ENCODE measurements around the gene PLVAP.

The PLVAP gene, protein sequence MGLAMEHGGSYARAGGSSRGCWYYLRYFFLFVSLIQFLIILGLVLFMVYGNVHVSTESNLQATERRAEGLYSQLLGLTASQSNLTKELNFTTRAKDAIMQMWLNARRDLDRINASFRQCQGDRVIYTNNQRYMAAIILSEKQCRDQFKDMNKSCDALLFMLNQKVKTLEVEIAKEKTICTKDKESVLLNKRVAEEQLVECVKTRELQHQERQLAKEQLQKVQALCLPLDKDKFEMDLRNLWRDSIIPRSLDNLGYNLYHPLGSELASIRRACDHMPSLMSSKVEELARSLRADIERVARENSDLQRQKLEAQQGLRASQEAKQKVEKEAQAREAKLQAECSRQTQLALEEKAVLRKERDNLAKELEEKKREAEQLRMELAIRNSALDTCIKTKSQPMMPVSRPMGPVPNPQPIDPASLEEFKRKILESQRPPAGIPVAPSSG

DNA sequence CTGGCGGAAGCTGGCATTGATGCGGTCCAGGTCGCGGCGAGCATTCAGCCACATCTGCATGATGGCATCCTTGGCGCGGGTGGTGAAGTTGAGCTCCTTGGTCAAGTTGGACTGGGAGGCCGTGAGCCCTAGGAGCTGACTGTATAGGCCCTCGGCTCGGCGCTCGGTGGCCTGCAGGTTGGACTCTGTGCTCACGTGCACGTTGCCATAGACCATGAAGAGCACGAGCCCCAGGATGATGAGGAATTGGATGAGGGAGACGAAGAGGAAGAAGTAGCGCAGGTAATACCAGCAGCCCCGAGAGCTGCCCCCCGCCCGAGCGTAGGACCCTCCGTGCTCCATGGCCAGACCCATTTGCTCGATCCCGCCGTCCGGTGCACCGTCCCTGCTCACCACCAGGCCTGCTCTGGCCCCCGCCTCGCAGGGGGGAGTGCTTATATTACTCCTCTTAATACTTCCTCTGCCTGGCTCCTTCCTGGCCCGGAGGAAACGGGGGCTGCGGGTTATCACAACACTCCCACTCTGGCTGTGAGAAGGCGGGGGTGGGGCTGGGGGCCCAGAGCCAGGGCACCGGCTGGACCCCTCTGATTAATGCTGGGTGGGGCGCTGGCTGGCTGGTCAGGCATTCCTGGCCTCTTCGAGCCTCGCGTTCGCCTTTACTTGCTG lies at the start of gene PLVAP:
Gene PLVAP (minus strand): TSS at position 408 of the 666 bp plus-strand sequence. CDS start 54 bp downstream, at position 354.
- no peak for DNase-seq (ENCODE audit: low read depth, low spot score)

DNA sequence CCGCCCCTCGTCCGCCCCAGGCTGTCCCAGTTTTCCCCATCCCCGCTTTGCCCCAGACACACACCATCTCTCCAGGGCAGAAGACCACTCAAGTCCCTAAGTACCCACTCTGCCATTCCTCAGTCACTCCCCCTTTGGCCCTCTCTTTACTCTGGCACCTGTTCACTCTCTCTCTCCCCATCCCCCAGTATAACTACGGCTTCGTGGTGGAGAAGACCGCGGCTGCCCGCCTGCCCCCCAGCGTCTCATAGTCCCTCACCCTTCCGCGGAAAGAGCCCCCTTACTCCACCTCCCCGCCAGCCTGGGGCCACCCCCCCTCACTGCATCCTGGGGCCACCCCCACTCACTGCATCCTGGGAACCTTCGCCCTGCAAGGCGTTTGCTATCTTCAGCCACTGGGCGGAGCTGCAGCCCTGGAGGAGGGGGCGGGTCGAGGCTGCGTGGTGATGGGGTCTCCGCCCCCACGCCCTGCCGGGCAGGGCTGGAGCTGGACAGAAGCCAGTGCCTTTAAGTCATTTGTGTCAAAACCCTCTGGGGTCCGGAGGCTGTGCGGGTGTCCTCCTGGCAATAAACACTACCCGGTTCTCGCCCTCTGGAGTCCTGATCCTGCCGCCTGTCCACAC lies 47.7 kb upstream of the PLVAP start:
- no peak for DNase-seq (ENCODE audit: low read depth, low spot score)

- DNase-seq (ENCODE audit: low read depth, low spot score) = no peak
Measured at GRCh38 chr19:17423429-17424208, 46.5 kb upstream of the PLVAP start.

GRCh38 chr19:17421942-17422341 lies 44.8 kb upstream of the PLVAP start:
- no peak for DNase-seq (ENCODE audit: low read depth, low spot score)

DNA sequence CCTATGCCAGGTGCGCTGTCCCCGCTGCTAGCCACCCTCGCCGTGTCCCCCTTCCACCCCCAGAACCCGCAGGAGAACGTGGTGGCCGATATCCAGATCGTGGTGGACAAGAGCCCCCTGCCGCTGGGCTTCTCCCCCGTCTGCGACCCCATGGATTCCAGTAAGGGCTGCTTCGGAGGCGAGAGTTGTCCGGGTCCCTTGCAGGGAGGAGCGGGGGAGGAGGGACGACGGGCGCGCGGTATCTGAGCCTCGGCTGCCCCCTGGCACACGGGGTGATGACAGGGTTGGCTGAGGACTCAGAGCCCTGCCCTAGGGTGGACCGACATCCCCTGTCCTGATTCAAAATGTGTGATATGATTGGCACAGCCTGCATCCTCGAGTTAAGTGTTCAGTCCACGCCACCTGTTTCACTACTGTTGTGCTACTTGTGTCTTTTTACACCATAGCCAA lies 43.4 kb upstream of the PLVAP start:
- DNase-seq (ENCODE audit: low read depth, low spot score) = no peak

- DNase-seq (ENCODE audit: low read depth, low spot score) = peak; percentile 91
Measured at GRCh38 chr19:17419621-17420474, 42.7 kb upstream of the PLVAP start, which contains the start of gene MVB12A. Gene MVB12A (plus strand): TSS chr19:17420047. CDS start chr19:17420136, 89 bp downstream.

GRCh38 chr19:17419154-17419620 lies 42.0 kb upstream of the PLVAP start:
- DNase-seq (ENCODE audit: low read depth, low spot score) = no peak

DNA sequence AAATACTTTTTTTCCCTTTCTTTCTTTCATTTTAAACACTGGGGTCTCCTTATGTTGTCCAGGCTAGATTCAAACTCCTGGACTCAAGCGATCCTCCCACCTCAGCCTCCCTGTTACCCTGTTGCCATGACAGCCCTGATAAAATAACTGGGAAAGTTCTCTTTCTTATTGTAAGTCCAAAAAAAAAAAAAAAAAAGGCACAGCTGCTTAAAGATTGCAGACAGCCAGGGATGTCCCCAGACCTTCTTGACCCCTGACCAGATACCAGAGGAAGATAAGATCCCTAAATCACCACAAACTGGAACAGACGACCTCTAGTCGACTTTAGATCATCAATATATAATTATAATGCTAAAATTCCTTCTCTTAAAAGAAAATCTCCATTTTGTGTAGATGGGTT lies 41.6 kb upstream of the PLVAP start:
- DNase-seq (ENCODE audit: low read depth, low spot score) = no peak

GRCh38 chr19:17415121-17415520 lies 38.0 kb upstream of the PLVAP start:
- DNase-seq (ENCODE audit: low read depth, low spot score) = no peak

- no peak for DNase-seq (ENCODE audit: low read depth, low spot score)
Measured at GRCh38 chr19:17414097-17414496, 37.0 kb upstream of the PLVAP start.

DNA sequence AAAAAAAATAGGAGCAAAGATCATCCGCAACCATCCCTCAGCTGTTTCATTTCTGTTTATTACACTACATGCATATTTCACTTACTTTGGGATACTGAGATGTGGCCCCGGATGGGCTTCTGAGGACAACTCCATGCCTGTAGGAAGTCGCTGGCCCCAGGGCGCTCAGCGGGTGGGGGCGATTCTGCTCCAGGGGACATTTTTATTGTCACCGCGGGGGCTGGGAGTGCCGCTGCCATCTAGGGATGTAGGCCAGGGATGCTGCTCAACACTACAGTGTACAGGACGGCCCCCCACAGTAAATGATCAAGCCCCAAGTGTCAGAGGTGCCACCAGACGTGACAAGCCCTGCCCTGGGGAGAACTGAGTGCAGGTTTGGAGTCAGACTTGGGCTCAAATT lies 34.7 kb upstream of the PLVAP start:
- no peak for DNase-seq (ENCODE audit: low read depth, low spot score)

GRCh38 chr19:17409990-17410389 lies 32.8 kb upstream of the PLVAP start:
- DNase-seq (ENCODE audit: low read depth, low spot score) = no peak

- no peak for DNase-seq (ENCODE audit: low read depth, low spot score)
Measured at GRCh38 chr19:17406887-17407196, 29.7 kb upstream of the PLVAP start.

DNA sequence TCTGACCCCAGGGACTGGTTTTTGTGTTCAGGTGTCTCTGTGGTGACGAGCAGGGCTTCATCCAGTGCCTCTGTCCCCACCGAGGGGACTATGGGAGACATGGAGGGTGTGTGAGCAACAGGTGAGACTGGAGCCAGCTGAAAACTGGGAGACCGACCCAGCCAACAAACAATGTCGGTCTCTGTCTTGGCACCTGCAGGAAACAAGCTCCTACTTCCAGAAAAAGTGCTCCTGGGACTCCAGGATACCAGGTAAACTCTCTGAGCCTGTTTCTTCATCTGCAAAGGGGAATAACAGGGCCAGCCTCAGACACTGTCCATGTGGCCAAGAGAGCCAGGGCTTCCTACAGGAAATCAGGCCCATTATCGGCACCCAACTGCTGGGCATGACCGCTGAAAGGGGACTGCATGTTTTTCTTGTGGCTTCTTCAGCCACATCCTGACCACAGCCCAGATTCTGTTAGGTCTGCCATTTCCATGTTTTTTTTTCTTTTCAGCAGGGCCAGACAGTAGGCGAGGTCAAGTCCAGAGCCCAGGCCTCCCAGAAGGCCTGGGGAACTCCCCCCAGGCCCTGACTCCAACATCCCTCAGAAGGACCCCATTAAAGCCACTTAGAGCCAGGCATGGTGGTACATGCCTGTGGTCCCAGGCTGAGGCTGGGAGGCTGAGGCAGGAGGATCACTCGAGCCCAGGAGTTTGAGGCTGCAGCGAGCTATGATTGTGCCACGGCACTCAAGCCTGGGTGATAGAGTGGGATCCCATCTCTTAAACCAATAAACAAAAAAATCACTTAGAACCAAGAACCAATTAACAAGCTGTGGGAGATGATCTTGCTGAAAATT lies 29.1 kb upstream of the PLVAP start:
- DNase-seq (ENCODE audit: low read depth, low spot score) = no peak

DNA sequence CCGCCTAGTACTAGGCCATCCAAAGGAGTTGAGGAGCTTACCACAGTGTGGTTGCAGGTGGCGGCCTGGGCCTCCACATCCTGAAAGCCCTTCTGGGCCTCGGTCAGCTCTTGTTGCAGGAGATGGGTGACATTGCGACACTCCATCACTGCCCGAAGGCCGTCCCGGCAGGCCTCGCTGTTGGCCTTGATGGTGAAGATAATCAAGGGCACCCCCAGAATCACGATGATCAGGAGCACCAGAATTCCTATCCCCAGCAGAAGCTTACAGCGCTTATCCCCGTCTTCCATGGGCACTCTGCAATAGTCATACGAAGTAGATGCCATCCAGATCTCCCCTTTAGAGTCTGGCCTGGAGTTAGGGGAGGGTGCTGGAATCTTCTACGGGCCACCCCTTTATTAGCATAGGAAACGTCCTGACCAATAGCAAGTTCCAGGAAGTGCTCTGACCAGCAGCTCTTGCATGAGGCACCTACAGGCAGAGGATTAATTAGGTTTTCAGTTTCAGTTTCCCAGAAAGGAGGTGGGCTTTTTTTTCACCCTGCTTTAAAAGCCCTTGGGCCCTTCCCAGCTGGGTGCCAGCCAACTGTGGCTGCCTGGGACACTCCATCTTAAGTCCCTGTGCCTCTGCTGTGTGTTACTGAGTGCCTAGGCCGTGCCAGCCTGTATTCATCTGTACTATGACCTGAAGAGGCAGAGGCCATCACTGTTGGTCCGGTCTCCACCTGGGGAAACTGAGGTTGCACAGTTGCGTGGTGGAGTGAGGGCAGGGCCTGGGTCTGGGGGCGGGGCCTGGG lies 28.3 kb upstream of the PLVAP start, which contains the start of gene BST2:
Gene BST2 (minus strand): TSS at position 381 of the 796 bp plus-strand sequence. CDS start 55 bp downstream, at position 326.
- no peak for DNase-seq (ENCODE audit: low read depth, low spot score)

DNA sequence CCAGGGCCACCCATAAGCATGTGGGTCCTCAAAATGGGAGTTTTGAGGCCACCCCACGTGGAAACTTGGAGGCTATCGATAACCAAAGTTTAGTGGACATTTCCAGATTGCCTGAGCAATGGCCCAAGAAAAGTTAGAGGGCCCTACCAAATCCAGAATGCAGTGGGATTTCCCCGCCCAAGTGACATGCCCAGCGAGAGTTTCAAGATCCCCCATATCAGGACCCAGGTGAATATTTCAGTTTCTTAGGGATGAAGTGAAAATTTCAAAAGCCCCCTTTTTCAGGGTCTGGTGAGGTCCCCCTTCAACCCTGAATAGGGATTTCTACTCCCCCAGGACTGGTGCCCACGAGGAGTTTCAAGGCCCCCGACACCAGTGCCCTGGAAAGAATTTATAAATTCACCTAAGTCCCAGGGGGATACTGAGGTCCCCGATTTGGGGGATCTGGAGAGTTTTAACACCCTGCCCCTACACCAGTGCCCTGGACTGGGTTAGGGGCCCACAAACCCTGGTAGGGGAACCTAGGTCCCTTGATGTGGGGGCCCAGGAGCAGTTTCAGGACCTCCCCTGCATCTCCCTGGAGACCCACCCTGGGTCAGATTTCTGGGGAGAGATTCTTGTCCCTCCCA lies 27.6 kb upstream of the PLVAP start:
- no peak for DNase-seq (ENCODE audit: low read depth, low spot score)

DNA sequence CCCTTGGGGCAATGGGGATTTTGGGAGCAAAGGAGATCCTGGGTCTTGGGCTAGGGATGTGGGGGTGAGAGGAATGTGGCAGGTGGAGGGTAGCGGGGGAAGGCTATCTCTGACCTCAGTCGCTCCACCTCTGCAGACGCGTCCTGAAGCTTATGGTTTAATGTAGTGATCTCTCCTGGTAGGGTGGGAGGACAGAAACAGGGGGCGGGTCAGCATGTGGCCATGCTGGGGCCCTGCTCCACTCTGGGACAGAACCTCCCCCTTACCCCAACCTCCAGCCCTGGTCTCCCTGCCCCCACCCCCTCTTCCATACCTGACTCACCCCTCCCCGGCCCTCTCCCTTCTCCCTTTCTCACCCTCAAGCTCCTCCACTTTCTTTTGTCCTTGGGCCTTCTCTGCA lies 26.9 kb upstream of the PLVAP start:
- DNase-seq (ENCODE audit: low read depth, low spot score) = no peak

Data from activated CD4-positive, CD25-positive, alpha-beta regulatory T cell treated with anti-CD3 and anti-CD28 coated beads, Interleukin-2, amount 50 U/mL, for 16 hours (primary cell).